GM21825 (cell line): ENCODE data around the gene KCNG2.

ENCODE experiments used
- ATAC-seq: cut with Tn5 transposase; IDR thresholded peaks from one replicate; pipeline ENCODE4 v1.9.1; 2021; ENCODE audit warnings: mild to moderate bottlenecking, moderate library complexity; ENCODE audit not compliant: unreplicated experiment

KCNG2 gene

GRCh38 chr18:79816981-79817606 is 19.4 kb downstream of the KCNG2 start:
- ATAC-seq: no peak

GRCh38 chr18:79817607-79817998 is 19.9 kb downstream of the KCNG2 start:
- no peak for ATAC-seq

- no peak for ATAC-seq
Observed at GRCh38 chr18:79818036-79818435, 20.3 kb downstream of the KCNG2 start.

GRCh38 chr18:79818631-79819030 is 20.9 kb downstream of the KCNG2 start:
- ATAC-seq: no peak

- no peak for ATAC-seq
Observed at GRCh38 chr18:79819064-79819967, 21.6 kb downstream of the KCNG2 start.

- peak; percentile 92 for ATAC-seq
Observed at GRCh38 chr18:79819968-79820351, 22.2 kb downstream of the KCNG2 start.

GRCh38 chr18:79823120-79823519 is 25.4 kb downstream of the KCNG2 start:
- no peak for ATAC-seq

- no peak for ATAC-seq
Observed at GRCh38 chr18:79825913-79826312, 28.2 kb downstream of the KCNG2 start.

- ATAC-seq: no peak
Observed at GRCh38 chr18:79826966-79827365, 29.2 kb downstream of the KCNG2 start.

- no peak for ATAC-seq
Observed at GRCh38 chr18:79828258-79828657, 30.5 kb downstream of the KCNG2 start.

GRCh38 chr18:79829136-79829854 is 31.6 kb downstream of the KCNG2 start:
- ATAC-seq: no peak

GRCh38 chr18:79832169-79832568 is 34.4 kb downstream of the KCNG2 start:
- no peak for ATAC-seq

- no peak for ATAC-seq
Observed at GRCh38 chr18:79834834-79835233, 37.1 kb downstream of the KCNG2 start.

- ATAC-seq: no peak
Observed at GRCh38 chr18:79841936-79842335, 44.2 kb downstream of the KCNG2 start.

- no peak for ATAC-seq
Observed at GRCh38 chr18:79844999-79845563, 47.3 kb downstream of the KCNG2 start.

GRCh38 chr18:79846936-79847557 is 49.3 kb downstream of the KCNG2 start:
- ATAC-seq: no peak

- no peak for ATAC-seq
Observed at GRCh38 chr18:79847606-79848293, 50.0 kb downstream of the KCNG2 start.

GRCh38 chr18:79848294-79848578 is 50.5 kb downstream of the KCNG2 start:
- no peak for ATAC-seq

GRCh38 chr18:79848579-79849327 is 51.0 kb downstream of the KCNG2 start:
- ATAC-seq: no peak
